Keratinocyte (primary cell): ENCODE data around the gene SDCCAG8.

Experiments
- CTCF ChIP-seq, 3 experiments: IDR thresholded peaks in 1 of 3; conservative IDR thresholded peaks in 1 of 3; optimal IDR thresholded peaks in 1 of 3; 2 replicates in 2 of 3; 3 replicates in 1 of 3; pipeline versions ENCODE3 to v1.5.1; 2011; ENCODE audit warnings: low read length in 3 of 3, mild to moderate bottlenecking in 3 of 3, moderate library complexity in 2 of 3, control low read depth in 1 of 3, inconsistent platforms in 1 of 3; ENCODE audit not compliant: insufficient read depth in 2 of 3; ENCODE audit errors: extremely low read depth in 1 of 3
- EZH2 ChIP-seq: IDR thresholded peaks from one replicate; pipeline ENCODE4 v1.6.1; 2012; ENCODE audit warnings: inconsistent platforms, mild to moderate bottlenecking, low read length, moderate library complexity

GRCh38 chr1:243461700-243462099, 205.9 kb downstream of the SDCCAG8 start:
- no peak for TF ChIP-seq CTCF (optimal IDR thresholded peaks at IDR 0.05 in 1 of 3, IDR thresholded peaks at IDR 0.05 in 1 of 3, conservative IDR thresholded peaks at IDR 0.05 in 1 of 3; ENCODE audit: extremely low read depth in 1 of 3, insufficient read depth in 2 of 3, low read length in 3 of 3)
- TF ChIP-seq EZH2: no peak
